Ovary (tissue), 3 donors: ENCODE measurements around the gene ABCG5.

Experiments
- EP300 ChIP-seq: sonication (generic); formaldehyde crosslinking; IDR thresholded peaks from one replicate; pipeline ENCODE4 v1.6.1; 2017; ENCODE audit warnings: antibody characterized with exemption
- POLR2A ChIP-seq: fragments of 450-650 bp; IDR thresholded peaks from one replicate; pipeline ENCODE4 v1.6.1; 2017; ENCODE audit warnings: antibody characterized with exemption, mild to moderate bottlenecking, moderate library complexity
- TF ChIP-seq, protein P1 (sequence below), 3 donors: fragments of 450-650 bp in 2 of 3; fragments of 200-600 bp in 1 of 3; IDR thresholded peaks; one replicate each; pipeline versions ENCODE4 v1.5.1 to v1.8.0; 2016 to 2022; ENCODE audit warnings: antibody characterized with exemption in 3 of 3, mild to moderate bottlenecking in 1 of 3
- donor health status: DM: no; HTN: no; CAD: no.

- TF ChIP-seq POLR2A (no peak), EP300 (no peak)
- TF ChIP-seq, protein P1, sequence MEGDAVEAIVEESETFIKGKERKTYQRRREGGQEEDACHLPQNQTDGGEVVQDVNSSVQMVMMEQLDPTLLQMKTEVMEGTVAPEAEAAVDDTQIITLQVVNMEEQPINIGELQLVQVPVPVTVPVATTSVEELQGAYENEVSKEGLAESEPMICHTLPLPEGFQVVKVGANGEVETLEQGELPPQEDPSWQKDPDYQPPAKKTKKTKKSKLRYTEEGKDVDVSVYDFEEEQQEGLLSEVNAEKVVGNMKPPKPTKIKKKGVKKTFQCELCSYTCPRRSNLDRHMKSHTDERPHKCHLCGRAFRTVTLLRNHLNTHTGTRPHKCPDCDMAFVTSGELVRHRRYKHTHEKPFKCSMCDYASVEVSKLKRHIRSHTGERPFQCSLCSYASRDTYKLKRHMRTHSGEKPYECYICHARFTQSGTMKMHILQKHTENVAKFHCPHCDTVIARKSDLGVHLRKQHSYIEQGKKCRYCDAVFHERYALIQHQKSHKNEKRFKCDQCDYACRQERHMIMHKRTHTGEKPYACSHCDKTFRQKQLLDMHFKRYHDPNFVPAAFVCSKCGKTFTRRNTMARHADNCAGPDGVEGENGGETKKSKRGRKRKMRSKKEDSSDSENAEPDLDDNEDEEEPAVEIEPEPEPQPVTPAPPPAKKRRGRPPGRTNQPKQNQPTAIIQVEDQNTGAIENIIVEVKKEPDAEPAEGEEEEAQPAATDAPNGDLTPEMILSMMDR (IDR thresholded peaks at IDR 0.05): no peak
These were observed 42.4 kb downstream of the ABCG5 start for GRCh38 chr2:43796206-43796605.
